ENCODE data around the gene F3. TPM values are rescaled to one million over a fixed set of nuclear protein-coding genes. Genes with fewer than 3 reads are reported as not detected.

F3 gene
- total and polyA plus RNA-seq, 4 experiments from 2014 or later: 0.22 to 0.44 TPM; not detected in 2

GRCh38 chr1:94486990-94487389 lies 54.6 kb downstream of the F3 start:
- ChIA-PET POLR2A (ENCODE audit: partially characterized antibody) (no interaction called here), CTCF (ENCODE audit: partially characterized antibody) (interaction anchor here (0.8 to 2.0 kb wide), 3 partner anchors 10 to 318 kb away, joined by 3 to 7 read pairs (median 3); no protein-coding TSS in a partner anchor)
- Mint-ChIP-seq H3K27ac (no peak overlapping the region), H3K4me1 (no peaks in the 10 kb centered on the region), H3K27me3 (no peaks in the 10 kb centered on the region), H3K36me3 (peaks cover 46 to 65% of the 10 kb centered on the region in 2 donors), H3K9me3 (no peaks in the 10 kb centered on the region), H3K4me3 (no peak overlapping the region)
- Histone ChIP-seq H3K9me3 (ENCODE audit: control insufficient read depth in 1 of 2, low read length in 2 of 2) (no peaks in the 10 kb centered on the region), H3K27ac (ENCODE audit: low read depth, low read length) (no peak overlapping the region), H3K4me3 (ENCODE audit: low read length in 2 of 2) (no peak overlapping the region), H3K4me1 (ENCODE audit: insufficient read depth, low read length) (no peaks in the 10 kb centered on the region), H3K36me3 (ENCODE audit: insufficient read depth, low read length) (peaks cover 19% of the 10 kb centered on the region), H3K27me3 (ENCODE audit: insufficient read depth, low read length) (no peaks in the 10 kb centered on the region)
- intact Hi-C loops (cut with micrococcal nuclease): no loop called here
- DNase-seq: no peak

GRCh38 chr1:94481473-94481933 lies 60.1 kb downstream of the F3 start:
- DNase-seq: peak; percentile 36 to 48 (median 44)
- no peaks in the 10 kb centered on the region for H3K27me3 ChIP-seq (ENCODE audit: insufficient read depth, low read length)
- H3K36me3 Mint-ChIP-seq: peaks cover 28 to 35% of the 10 kb centered on the region in 2 donors
- no peak overlapping the region for H3K4me3 Mint-ChIP-seq
- H3K27ac ChIP-seq (ENCODE audit: low read depth, low read length): no peak overlapping the region
- POLR2A ChIA-PET (ENCODE audit: partially characterized antibody): no interaction called here
- H3K9me3 ChIP-seq (ENCODE audit: control insufficient read depth in 1 of 2, low read length in 2 of 2): no peaks in the 10 kb centered on the region
- intact Hi-C loops (cut with micrococcal nuclease): loop anchor here (1.0 kb wide), 2 partner anchors 325 to 562 kb away; no protein-coding TSS in a partner anchor
- H3K9me3 Mint-ChIP-seq: no peaks in the 10 kb centered on the region
- peaks cover 13% of the 10 kb centered on the region for H3K36me3 ChIP-seq (ENCODE audit: insufficient read depth, low read length)
- no peak overlapping the region for H3K4me3 ChIP-seq (ENCODE audit: low read length in 2 of 2)
- no peaks in the 10 kb centered on the region for H3K27me3 Mint-ChIP-seq
- CTCF ChIA-PET (ENCODE audit: partially characterized antibody): interaction anchor here (1.0 to 5.4 kb wide), 10 partner anchors 10 to 323 kb away, joined by 3 to 61 read pairs (median 4); no protein-coding TSS in a partner anchor
- peaks cover 0 to 3% (median 0%) of the 10 kb centered on the region in 4 donors for H3K4me1 Mint-ChIP-seq
- no peaks in the 10 kb centered on the region for H3K4me1 ChIP-seq (ENCODE audit: insufficient read depth, low read length)
- no peak overlapping the region for H3K27ac Mint-ChIP-seq

GRCh38 chr1:94479682-94480081 lies 61.9 kb downstream of the F3 start:
- Histone ChIP-seq H3K4me3 (ENCODE audit: low read length in 2 of 2) (no peak overlapping the region), H3K9me3 (ENCODE audit: control insufficient read depth in 1 of 2, low read length in 2 of 2) (no peaks in the 10 kb centered on the region), H3K4me1 (ENCODE audit: insufficient read depth, low read length) (no peaks in the 10 kb centered on the region), H3K36me3 (ENCODE audit: insufficient read depth, low read length) (peaks cover 18% of the 10 kb centered on the region), H3K27me3 (ENCODE audit: insufficient read depth, low read length) (no peaks in the 10 kb centered on the region), H3K27ac (ENCODE audit: low read depth, low read length) (no peak overlapping the region)
- CTCF ChIA-PET (ENCODE audit: partially characterized antibody): interaction anchor here (0.7 to 2.8 kb wide), 4 partner anchors 8 to 327 kb away, joined by 3 to 26 read pairs (median 4); no protein-coding TSS in a partner anchor
- DNase-seq: no peak
- Mint-ChIP-seq H3K4me1 (peaks cover 0 to 3% (median 0%) of the 10 kb centered on the region in 4 donors), H3K4me3 (no peak overlapping the region), H3K27me3 (no peaks in the 10 kb centered on the region), H3K27ac (peak overlapping the region in 2 of 7 donors; percentile 13 to 63), H3K36me3 (peaks cover 29 to 33% of the 10 kb centered on the region in 2 donors), H3K9me3 (no peaks in the 10 kb centered on the region)
- intact Hi-C loops (cut with micrococcal nuclease): no loop called here
- POLR2A ChIA-PET (ENCODE audit: partially characterized antibody): no interaction called here

Other genes with a start within 250 kb of the F3 start
- gene ABCD3, start 123.4 kb downstream of the F3 start, total RNA-seq: 10 to 100 TPM; 23.6 to 23.8 TPM
- 10 to 100 TPM; 23.9 to 24.2 TPM for gene ABCD3, start 123.4 kb downstream of the F3 start, polyA plus RNA-seq